NCI-H187 treated with DMSO at 0.1 percent for 48 hours (cell line): ENCODE results near the gene CABP4.

ENCODE experiments used
- DNase-seq: peaks from one replicate; lab custom pipeline; 2025; lab: John Stamatoyannopoulos, UW

Gene CABP4

DNA sequence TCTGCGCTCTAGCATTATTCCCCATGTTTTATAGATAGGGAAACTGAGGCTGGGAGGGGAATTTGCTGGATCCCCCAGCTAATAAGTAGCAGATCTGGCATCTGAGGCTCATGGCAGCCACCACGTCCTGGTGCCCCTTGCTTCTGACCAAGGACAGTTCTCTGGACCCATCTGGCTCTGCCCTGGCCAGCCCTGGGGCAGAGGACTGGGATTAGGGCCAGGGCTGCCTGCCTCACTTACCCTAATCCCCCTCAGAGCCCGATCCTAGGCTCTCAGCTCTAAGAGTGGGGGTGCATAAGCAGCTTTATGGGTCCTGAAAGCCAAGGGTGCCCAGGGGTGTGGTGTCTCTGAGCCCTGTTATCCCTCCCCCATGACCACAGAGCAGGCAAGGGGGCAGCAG lies at the start of gene CABP4:
Gene CABP4, plus strand, starts transcription at position 301 of the 400 bp plus-strand sequence. Its CDS starts 70 bp downstream, at position 371.
- no peak for DNase-seq

DNA sequence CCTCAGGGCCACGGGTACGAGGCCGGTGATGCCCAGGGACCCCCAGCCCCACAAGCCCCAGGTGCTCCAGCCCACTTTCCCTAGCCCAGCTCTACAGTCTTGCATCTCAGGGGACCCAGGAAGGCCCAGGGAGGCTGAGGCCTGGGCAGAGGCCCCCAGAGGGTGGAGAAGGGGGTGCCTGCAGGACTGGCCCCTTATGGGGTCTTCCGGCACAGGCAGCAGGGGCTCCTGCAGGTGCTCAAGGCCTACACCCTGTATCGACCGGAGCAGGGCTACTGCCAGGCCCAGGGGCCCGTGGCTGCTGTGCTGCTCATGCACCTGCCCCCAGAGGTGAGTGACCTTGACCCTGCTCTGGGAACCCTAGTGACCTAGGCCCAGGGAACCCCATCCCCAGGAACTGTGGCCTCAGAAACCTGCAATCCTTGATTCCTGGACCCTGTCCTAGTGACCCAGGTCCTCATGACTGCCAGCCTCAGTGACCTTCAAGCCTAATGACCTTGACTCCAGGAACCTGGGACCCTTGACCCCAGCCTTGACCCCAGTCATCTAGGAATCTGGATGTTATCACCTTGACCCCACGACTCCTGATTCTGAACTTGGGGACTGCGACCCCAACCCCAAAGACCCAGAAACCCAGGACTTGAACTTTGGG lies 49.3 kb upstream of the CABP4 start:
- no peak for DNase-seq

DNA sequence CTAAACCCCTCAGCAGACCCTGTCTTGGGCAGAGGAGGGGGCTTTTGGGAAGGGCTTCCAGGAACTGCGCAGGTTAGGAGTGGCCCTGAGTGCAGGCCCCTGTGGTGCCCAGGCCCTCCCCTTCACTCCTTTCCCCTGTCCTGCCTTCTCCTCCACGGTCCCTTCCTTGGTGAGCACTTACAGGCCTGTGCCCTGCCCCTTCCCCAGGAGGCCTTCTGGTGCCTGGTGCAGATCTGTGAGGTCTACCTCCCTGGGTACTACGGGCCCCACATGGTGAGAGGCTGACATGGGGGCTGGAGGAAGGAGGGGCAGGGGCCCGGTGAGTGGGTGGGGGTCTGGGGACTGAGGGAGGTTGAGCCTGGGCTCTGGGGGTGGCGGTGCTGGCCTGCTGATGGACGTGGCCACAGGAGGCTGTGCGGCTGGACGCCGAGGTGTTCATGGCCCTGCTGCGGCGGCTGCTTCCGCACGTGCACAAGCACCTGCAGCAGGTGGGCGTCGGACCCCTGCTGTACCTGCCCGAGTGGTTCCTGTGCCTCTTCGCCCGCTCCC lies 48.7 kb upstream of the CABP4 start:
- DNase-seq: no peak

DNA sequence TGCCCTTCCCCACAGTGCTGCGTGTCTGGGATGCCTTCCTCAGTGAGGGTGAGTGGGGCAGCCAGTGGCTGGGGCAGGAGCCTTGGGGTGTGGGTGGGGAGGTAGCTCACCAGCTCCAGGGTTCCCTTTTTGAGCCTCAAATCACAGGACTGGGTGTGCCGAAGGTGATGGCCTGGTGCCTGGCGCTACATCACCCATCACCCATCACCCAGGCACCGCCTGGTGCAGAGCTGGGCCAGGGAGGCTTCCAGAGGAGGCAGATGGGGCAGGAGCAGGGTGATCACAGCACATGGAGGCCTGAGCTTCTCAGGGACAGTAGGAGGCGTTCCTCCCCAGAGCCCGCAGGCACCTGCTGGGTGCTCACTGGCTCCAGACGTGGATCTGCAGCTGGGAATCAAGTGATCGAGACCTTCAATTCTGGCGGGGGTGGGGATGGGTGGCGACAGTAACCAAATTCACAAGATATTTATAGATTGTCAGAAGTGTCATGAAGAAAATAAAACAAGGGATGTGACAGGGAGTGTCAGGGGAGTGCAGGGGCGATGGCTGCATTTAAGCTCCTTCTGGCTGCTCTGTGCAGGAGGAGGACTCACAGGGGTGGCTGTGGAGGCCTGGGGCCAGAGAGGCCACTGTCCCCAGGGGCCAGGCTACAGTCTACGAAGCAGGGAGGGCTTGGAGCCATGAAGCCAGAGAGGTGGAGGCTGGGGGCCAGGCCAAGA lies 48.0 kb upstream of the CABP4 start:
- DNase-seq: no peak

DNA sequence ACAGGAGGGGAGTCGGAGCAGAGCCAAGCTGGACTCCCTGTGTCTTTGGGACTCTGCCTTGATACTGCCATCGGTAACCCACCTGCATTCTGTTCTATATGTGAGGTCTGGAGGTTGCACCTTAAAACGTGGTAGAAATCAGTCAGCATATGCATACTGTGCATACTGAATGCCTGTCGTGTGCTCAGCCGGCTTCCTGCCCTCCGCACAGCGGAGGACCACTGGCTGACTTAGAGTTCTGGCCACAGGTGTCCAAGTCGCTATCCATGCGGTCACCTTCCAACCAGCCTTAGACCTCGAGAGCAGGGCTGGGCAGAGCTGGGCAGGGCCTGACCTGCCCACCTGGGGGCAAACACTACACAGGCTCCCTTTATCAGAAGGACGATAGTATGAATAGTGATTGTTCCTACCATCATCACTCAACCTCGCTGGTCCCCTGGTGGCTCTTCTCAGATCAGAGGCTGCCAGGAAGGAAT lies 47.4 kb upstream of the CABP4 start:
- DNase-seq: no peak

DNA sequence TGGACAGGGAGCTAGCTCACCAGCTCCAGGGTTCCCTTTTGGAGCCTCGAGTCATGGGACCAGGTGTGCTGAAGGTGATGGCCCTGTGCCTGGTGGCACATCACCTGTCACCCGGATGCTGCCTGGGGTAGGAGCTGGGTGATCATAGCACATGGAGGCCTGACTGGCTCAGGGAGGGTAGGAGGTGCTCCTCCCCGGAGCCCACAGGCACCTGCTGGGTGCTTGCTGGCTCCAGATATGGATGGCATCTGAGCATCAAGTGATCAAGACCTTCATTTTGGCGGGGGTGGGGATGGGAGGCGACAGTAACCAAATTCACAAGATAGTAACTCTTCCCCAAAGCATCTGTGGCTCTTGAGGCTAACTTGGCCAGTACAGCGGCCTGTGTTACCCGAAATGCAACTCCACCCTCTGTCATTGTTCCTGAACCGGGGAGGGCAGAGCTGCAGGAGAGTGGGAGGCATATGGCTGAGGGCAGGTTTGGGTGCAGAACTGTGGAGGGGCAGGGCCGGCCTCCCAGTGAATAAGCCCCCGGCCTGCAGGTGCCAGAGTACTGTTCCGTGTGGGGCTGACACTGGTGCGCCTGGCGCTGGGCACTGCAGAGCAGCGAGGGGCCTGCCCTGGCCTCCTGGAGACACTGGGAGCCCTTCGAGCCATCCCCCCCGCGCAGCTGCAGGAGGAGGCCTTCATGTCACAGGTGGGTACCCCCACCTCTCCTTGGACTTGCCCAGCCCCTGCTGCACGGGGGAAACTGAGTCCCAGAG lies 46.5 kb upstream of the CABP4 start:
- DNase-seq: no peak

DNA sequence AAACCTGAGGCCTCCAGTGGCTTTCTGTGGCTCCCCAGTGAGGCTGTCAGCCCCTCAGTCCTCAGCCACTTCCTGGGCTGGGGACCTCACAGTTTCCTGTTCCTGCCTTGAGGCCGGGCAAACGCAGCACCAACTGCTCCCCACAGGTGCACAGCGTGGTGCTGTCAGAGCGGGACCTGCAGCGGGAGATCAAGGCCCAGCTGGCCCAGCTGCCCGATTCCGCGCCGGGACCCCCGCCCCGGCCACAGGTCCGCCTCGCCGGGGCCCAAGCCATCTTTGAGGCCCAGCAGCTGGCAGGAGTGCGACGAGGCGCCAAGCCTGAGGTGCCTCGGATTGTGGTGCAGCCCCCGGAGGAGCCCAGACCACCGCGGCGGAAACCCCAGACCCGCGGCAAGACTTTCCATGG lies 45.9 kb upstream of the CABP4 start:
- no peak for DNase-seq

DNA sequence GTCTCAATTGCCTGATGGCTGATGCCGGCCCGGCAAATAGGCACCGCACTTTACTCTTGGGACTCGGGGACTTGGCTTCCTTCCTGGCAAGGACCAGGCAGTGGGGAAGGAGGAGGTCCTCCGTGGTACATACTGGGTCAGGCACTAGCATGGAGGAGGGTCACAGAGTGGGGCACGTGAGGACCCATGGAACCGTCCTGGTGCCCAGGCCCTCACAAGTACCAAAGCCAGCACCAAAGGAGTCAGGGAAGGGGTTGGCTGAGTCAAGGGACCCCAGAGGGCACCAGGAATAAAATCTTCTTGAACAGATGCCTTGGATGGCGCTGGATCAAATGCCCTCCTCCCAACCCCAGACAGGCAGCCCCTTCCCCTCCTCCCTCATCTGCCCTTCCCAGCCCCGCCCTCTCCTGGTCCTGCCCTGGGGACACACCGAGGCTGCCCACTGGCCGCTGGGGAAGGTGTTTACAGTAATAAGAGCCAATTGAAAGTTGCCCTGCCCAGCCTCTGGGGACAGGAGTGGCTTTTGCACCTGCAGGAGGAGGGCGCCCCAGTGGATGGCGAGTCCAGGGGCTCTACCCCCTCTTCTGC lies 45.3 kb upstream of the CABP4 start:
- DNase-seq: no peak

DNA sequence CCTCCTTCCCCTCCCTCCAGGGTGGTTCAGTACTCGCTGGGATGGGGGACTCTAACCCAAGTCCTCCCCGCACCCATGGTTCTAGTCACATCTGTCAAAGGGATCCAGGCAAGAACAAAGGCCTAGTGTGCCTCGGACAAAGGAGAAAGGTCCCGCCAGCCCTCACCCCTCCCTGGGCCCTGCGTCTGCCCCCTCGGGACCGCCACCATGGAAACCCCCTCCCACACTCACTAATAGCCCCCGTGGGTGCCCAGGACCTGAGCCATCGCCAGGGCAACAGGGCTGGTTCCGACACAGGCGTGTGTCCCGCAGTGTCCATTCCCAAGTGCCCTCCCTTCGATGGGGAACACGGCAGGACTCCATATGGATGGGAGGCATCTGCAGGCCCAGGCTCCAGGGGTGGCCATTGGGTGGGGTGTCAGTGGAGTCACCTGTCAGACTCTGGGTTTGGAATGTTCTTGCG lies 44.8 kb upstream of the CABP4 start:
- no peak for DNase-seq

DNA sequence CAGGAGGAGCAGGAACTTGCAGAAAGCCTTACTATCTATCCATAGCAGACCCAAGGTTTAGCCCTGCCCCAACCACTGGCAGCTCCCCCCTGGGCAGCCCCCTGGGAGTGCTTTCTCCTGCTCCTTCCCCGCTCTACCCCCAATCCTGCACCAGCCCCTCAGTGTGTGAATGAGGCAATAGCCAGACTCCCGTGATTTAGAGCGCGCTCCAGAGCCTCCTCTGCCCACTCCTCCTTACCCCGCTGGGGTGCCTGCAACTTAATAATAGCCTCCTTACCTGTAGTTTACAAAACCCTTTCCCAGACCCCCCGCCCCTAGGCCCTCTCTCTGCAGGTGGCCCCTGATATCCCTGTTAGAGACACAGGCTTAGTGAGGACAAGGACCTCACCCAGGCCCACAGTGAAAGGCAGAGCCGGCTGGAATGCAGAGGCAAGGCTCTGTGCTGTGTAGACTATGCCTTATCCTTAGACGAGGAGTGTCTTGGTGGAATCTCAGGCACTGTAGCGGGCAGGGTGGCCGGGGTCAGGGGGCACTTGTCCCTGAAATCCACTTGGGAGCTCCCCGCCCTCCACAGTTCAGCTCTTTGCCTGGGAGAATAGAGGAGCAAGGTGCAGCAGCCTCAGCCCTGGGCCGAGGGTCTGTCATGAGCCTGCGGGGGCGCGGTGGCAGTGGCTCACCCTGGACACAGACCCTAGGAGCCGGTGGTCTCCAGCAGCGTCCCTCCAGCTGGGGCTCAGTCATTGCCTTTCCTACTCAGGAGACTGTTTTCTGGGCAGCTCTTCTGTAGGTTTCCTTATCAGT lies 44.0 kb upstream of the CABP4 start:
- no peak for DNase-seq

DNA sequence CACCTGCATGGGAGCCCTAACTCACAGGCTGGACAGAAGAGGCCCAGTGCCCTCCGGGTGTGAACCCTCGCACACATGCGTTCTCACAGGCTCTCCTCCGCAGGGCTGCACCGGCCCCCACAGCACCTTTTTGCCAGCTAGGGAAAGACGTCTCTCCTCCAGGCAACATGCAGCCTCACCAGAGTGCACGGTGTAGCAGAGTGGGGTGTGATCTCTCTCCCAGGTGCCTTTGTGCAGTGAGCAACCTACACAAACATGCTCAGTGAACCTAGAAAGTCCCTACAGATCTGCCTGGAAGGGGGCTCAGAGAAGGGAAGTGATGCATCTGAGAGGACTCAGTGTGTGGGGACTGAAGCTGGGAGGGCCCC lies 43.4 kb upstream of the CABP4 start:
- DNase-seq: no peak

DNA sequence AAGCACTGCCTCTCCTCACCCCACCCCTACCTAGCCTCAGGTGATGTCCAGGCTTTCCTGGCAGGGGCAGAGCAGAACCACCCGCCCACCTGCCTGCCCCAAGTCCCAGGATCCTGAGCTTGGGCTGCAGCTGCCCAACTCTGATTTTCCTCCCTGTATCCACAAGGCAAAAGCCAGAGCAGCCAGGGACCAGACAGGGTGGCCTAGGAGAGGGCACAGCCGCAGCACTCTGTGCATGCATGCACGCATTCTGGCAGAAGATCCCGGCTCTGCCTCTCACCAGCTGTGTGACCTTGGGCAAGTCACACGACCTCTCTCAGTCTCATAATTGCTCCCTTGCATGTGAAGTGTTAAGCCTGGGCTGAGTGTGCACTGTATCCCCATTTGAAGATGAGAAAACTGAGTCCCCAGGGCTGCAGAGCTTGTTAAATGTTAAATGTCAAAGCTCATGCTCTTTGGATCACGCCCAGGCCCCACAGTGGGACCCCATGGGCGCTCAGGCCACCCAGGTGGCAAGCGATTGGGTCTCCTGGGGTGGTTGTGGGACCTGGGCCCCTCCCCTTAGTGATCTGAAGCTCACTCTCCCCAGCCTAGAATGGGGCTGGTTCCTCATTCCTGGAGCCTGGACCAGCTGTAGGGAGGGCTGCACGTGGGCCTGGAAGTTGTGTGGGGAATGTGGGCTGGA lies 42.5 kb upstream of the CABP4 start:
- DNase-seq: no peak

DNA sequence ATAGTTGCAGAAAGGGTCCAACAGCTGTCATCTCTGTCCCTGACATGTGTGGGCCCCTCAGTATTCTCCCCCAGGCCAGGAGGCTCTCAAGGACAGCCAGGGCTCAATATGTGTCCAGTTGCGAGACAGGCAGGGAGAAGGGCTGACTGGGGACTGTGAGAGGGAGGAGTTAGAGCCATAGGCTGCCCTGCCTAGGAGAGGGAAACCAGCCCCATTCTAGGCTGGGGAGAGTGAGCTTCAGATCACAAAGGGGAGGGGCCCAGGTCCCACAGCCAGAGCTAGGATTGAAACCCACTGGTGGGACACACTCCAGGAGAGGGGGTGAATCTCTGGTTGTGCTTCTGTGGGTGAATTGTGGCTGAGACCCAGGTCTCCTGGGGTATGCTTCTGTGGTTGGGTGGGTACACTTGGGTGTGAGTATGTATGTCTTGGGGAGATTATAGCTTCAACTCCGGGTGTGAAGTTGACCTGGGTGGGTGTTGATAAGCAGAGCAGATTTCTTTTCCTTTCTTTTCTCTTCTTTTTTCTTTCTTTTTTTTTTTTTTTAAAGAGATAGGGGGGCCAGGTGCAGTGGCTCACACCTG lies 41.8 kb upstream of the CABP4 start:
- no peak for DNase-seq

DNA sequence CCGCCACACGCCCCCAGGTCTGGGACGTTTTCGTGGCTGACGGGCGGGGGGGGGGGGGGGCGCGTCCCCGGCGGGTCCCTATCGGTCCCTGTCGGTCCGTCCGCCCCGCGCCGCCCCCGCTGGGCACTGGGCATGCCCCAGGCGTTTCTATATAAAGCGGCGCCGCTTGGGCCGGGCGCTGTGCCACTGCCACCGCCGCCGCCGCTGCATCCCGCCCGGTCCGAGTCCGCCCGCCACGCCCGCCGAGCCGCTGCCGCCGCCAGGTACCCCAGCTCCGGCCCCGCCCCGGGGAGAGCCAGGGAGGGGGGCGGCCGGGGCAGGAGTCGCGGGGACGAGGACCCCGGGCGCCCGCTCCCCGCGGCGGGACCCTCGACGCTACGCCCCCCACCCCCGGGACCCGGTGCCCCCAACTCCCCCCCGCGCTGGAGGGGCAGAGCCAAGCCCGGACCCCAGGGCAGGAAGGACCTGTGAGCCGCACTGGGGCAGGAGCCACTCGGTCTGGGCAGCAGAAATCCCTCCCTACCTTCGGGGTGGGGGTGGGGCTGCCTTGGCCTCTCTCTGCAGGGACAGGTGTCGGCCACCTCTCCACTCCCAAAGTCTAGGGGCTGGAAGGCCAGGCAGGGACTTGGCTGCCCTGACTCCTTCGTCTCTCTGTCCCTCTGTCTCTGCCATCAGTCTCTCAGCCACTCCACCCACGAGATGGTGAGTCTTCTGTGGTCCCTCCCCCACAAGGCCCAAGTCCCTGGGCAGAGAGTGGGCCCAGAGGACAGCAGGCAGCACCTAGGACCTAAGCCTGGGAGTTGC lies 39.5 kb upstream of the CABP4 start, which contains the start of gene CARNS1:
Gene CARNS1, plus strand, starts transcription at position 178 of the 804 bp plus-strand sequence. Its CDS starts 522 bp downstream, at position 700.
- DNase-seq: no peak

DNA sequence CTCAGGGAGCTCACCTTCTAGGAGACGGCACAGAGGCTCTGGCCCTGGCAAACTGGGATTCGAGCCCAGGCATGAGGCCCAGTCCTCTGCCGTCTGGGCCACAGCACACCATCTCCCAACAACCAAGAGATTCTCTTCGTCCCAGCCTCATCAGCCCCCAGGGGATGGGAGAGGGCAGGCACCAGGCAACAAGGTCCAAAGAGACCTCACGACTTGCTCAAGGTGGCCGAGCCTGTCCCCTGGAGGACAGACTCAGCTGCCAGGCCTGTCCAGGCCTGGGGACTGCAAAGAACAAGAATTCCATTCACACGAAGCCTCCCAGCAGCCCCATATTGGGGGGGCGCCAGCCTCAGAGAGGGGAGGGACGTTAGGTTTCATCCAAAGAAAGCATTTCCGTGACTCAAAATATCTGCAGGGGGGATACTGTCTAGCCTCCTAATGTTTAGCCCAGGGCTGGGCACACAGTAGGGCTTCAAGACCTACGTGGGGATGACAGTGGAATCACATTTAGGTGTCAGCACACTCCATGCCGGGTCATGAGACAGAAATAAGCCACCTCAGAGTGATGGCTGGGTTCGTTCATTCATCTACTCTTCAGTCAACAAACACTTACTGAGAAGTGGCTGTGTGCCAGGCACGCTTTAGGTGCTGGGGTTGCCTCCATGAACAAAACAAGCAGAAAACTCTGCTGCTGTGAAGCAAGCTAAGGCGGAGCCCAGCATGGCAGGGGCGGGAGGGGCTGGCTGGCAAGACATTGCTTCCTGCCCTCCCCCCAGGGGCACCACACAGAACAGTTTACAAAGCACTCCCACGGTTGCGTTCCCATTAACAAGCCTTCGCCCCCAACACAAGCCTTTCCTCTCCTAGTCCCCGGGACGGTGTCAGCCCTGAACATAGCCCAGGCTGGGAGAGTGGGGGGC lies 38.5 kb upstream of the CABP4 start:
- no peak for DNase-seq

DNA sequence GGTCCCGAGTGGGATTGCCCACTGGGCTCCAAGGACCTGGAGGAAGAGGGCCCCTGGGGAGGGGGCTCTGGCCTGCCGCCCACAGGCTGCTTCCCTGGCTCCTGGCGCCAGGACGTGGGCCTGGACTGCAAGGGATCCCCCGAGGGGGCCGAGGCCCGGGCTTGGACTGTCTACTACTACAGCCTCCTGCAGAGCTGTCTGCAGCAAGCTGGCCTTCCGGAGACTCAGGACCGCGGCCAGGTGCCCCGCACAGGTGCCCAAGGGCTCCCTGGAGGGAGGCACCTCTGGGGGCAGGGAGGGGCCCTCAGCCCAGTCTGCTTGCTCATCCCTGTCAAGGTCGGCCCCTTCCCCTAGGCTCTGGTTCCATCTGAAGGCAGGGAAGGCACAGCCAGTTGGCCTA lies 37.7 kb upstream of the CABP4 start:
- DNase-seq: no peak

DNA sequence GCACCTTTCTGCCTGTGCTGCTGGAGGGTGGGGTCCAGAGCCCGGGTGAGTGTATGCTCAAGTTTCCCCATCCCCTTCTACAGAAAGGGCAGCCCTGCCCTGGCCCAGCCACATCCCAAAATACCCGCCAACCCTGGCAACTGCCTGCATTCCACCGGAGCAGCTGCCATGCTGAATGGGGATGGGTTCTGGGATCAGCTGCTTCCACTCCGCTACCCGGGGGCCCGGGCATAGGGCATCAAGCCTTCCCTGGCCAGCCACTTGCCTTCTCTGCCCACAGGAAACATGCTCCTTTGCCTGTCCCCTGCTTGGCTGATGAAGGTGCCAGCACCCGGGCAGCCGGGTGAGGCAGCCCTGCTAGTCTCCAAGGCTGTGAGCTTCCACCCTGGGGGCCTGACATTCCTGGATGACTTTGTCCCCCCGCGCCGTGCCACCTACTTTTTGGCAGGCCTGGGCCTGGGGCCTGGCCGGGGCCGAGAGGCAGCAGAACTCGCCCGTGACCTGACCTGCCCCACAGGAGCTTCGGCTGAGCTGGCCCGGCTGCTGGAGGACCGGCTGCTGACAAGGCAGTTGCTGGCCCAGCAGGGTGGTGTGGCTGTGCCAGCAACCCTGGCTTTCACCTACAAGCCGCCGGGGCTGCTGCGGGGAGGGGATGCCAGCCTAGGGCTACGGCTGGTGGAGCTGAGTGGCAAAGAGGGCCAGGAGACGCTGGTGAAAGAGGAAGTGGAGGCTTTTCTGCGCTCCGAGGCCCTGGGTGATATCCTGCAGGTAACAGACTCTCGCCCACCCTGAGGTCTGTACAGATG lies 36.5 kb upstream of the CABP4 start:
- no peak for DNase-seq
